BJ (cell line): ENCODE measurements around the gene SLC39A3. TPM values are rescaled to one million over a fixed set of nuclear protein-coding genes. Genes with fewer than 3 reads are reported as not detected.

Experiments
- CTCF ChIA-PET: fragments of 350-600 bp; formaldehyde crosslinking; extraction: SDS; loops from one replicate; lab custom pipeline; 2021; ENCODE audit warnings: antibody characterized with exemption, inconsistent platforms; lab: Yijun Ruan, JAX
- POLR2A ChIA-PET: fragments of 300-600 bp; sonication (Branson Sonifier 250); formaldehyde crosslinking; extraction: SDS; loops from one replicate; lab custom pipeline; 2021; ENCODE audit warnings: antibody characterized with exemption; lab: Charles Lee
- DNase-seq: peaks from one replicate; pipeline ENCODE4 v3.0.0-alpha.2; 2011; ENCODE audit warnings: low read depth
- H3K27me3 ChIP-seq: 2 replicates; pipeline ENCODE4 v1.6.0; 2011; ENCODE audit warnings: low read length; ENCODE audit not compliant: control insufficient read depth, insufficient read depth
- H3K36me3 ChIP-seq: 2 replicates; pipeline ENCODE4 v1.5.1; 2011; ENCODE audit warnings: low read length; ENCODE audit not compliant: control insufficient read depth, insufficient read depth
- H3K4me3 ChIP-seq: 2 replicates; pipeline ENCODE4 v1.5.1; 2011; ENCODE audit warnings: low read depth, mild to moderate bottlenecking, control low read depth, low read length
- polyA plus RNA-seq: library from polyadenylated mRNA; depleted of rRNA; stranded (reverse); fragments of >200 nt; gene quantifications from 2 replicates; pipeline ENCODE4 v1.2.3, GENCODE V29; 2011; rRNA removed
- TF ChIP-seq, protein P1 (sequence below): IDR thresholded peaks from 2 replicates; pipeline ENCODE4 v1.5.1; 2011; ENCODE audit warnings: low read depth, mild to moderate bottlenecking, control low read depth, inconsistent platforms, low read length, moderate library complexity; ENCODE audit not compliant: insufficient read depth

SLC39A3 gene
- polyA plus RNA-seq, 1 experiment, result 67.9 TPM

DNA sequence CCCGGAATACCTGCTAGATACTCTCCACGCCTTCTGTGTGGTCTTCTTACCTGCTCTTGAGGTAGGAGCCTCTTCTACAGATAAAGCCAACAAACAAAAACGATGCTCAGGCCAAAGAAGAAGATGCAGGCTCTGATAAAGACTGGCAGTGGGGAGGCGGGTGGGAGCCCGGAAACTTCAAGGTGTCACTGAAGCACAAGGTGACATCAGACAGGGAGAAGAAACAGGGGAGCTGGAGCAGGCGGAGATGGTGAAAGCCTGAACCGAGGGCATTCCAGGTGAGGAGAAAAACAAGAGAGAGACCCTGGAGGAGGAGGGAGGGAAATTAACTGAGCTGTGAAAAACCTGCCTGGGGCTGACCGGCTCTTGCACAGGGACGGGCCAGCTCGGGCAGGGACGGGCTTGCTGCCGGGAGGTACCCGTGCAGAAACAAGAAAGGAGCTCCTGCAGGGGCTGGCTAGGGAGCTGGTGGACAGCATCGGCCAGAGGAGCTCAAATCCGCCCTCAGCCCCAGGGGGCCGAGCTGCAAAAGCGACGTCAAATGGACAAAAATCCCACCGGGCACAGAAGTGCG, 56.3 kb downstream of the SLC39A3 start:
- Histone ChIP-seq H3K4me3 (no peak overlapping the region), H3K27me3 (peaks cover 1% of the 10 kb centered on the region; the same call in 1 of the 2 replicates), H3K36me3 (no peaks in the 10 kb centered on the region)
- TF ChIP-seq, protein P1, sequence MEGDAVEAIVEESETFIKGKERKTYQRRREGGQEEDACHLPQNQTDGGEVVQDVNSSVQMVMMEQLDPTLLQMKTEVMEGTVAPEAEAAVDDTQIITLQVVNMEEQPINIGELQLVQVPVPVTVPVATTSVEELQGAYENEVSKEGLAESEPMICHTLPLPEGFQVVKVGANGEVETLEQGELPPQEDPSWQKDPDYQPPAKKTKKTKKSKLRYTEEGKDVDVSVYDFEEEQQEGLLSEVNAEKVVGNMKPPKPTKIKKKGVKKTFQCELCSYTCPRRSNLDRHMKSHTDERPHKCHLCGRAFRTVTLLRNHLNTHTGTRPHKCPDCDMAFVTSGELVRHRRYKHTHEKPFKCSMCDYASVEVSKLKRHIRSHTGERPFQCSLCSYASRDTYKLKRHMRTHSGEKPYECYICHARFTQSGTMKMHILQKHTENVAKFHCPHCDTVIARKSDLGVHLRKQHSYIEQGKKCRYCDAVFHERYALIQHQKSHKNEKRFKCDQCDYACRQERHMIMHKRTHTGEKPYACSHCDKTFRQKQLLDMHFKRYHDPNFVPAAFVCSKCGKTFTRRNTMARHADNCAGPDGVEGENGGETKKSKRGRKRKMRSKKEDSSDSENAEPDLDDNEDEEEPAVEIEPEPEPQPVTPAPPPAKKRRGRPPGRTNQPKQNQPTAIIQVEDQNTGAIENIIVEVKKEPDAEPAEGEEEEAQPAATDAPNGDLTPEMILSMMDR, result no peak
- DNase-seq, result no peak
- ChIA-PET POLR2A (no interaction called here), CTCF (no interaction called here)

Other genes starting within 250 kb of the SLC39A3 start
- gene GNG7, start 37.3 kb downstream of the SLC39A3 start, polyA plus RNA-seq, result 0.20 and 0.22 TPM in 2 replicates
- 11.1 and 21.4 TPM in 2 replicates for gene DIRAS1, start 18.6 kb downstream of the SLC39A3 start, polyA plus RNA-seq
- 45.2 and 88.2 TPM in 2 replicates for gene SGTA, start 43.3 kb upstream of the SLC39A3 start, polyA plus RNA-seq
- 43.5 and 71.7 TPM in 2 replicates for gene THOP1, start 45.5 kb upstream of the SLC39A3 start, polyA plus RNA-seq
- 2.1 and 2.2 TPM in 2 replicates for gene ZNF554, start 79.9 kb upstream of the SLC39A3 start, polyA plus RNA-seq
- 3.0 and 5.0 TPM in 2 replicates for gene ZNF555, start 101.5 kb upstream of the SLC39A3 start, polyA plus RNA-seq
- gene ZNF556, start 127.3 kb upstream of the SLC39A3 start, polyA plus RNA-seq, result not detected in 2 replicates
- 1.8 and 2.8 TPM in 2 replicates for gene ZNF57, start 160.9 kb upstream of the SLC39A3 start, polyA plus RNA-seq
- 3.2 and 3.4 TPM in 2 replicates for gene ZNF77, start 205.0 kb upstream of the SLC39A3 start, polyA plus RNA-seq
- gene TLE6, start 237.5 kb upstream of the SLC39A3 start, polyA plus RNA-seq, result 0.12 and 0.26 TPM in 2 replicates